Cardiac septum (tissue), 1 donor: ENCODE measurements around the gene CCDC80. TPM values are rescaled to one million over a fixed set of nuclear protein-coding genes. Genes with fewer than 3 reads are reported as not detected.

Experiments
- DNase-seq: peaks from one replicate; pipeline ENCODE4 v3.0.0-alpha.2; 2020; ENCODE audit warnings: low spot score
- intact Hi-C: fragments of 100-400 bp; cut with DNase I; formaldehyde crosslinking; loops from one replicate; pipeline ENCODE4 v1.14.0; 2022
- total RNA-seq: library from RNA; stranded (reverse); fragmentation: NEBNext Ultra II Directional; extraction: Animal tissue kit (Norgen Biotek cat#: 25700); gene quantifications from one replicate; pipeline ENCODE4 v1.2.1, GENCODE V29; 2021
- donor health status: DM: no; HTN: no; CAD: no.

The CCDC80 gene
- total RNA-seq, 1 donor from 2014 or later = 122 TPM

- DNase-seq = no peak
- intact Hi-C loops = loop anchor here (5.0 kb wide), 1 partner anchor 57 kb away; no protein-coding TSS in a partner anchor
Measured at GRCh38 chr3:112639455-112640225, 1.3 kb downstream of the CCDC80 start.

- intact Hi-C loops = no loop called here
- no peak for DNase-seq
Measured at GRCh38 chr3:112638327-112639020, 2.5 kb downstream of the CCDC80 start.

GRCh38 chr3:112637700-112638099, 3.2 kb downstream of the CCDC80 start:
- intact Hi-C loops = no loop called here
- no peak for DNase-seq

GRCh38 chr3:112635674-112636073, 5.3 kb downstream of the CCDC80 start:
- intact Hi-C loops = no loop called here

GRCh38 chr3:112634786-112635541, 6.0 kb downstream of the CCDC80 start:
- intact Hi-C loops = no loop called here
- DNase-seq = no peak

More at GRCh38 chr3:112635674-112636073, 5.3 kb downstream of the CCDC80 start:
- no peak for DNase-seq

GRCh38 chr3:112633757-112634156, 7.2 kb downstream of the CCDC80 start:
- DNase-seq = no peak
- intact Hi-C loops = no loop called here

- no peak for DNase-seq
- intact Hi-C loops = no loop called here
Measured at GRCh38 chr3:112633191-112633590, 7.8 kb downstream of the CCDC80 start.

GRCh38 chr3:112632596-112632995, 8.3 kb downstream of the CCDC80 start:
- intact Hi-C loops = no loop called here
- DNase-seq = no peak

- intact Hi-C loops = no loop called here
Measured at GRCh38 chr3:112631257-112631656, 9.7 kb downstream of the CCDC80 start.

GRCh38 chr3:112629425-112629824, 11.5 kb downstream of the CCDC80 start:
- no peak for DNase-seq
- intact Hi-C loops = no loop called here

More at GRCh38 chr3:112631257-112631656, 9.7 kb downstream of the CCDC80 start:
- DNase-seq = no peak

- DNase-seq = no peak
- intact Hi-C loops = no loop called here
Measured at GRCh38 chr3:112627919-112628466, 12.9 kb downstream of the CCDC80 start.

- intact Hi-C loops = no loop called here
- no peak for DNase-seq
Measured at GRCh38 chr3:112627419-112627818, 13.5 kb downstream of the CCDC80 start.

GRCh38 chr3:112623717-112624116, 17.2 kb downstream of the CCDC80 start:
- intact Hi-C loops = no loop called here
- no peak for DNase-seq

- intact Hi-C loops = no loop called here
- no peak for DNase-seq
Measured at GRCh38 chr3:112623213-112623612, 17.7 kb downstream of the CCDC80 start.

GRCh38 chr3:112619295-112619694, 21.6 kb downstream of the CCDC80 start:
- no peak for DNase-seq
- intact Hi-C loops = no loop called here

- DNase-seq = no peak
- intact Hi-C loops = no loop called here
Measured at GRCh38 chr3:112617285-112617684, 23.7 kb downstream of the CCDC80 start.

- intact Hi-C loops = no loop called here
- no peak for DNase-seq
Measured at GRCh38 chr3:112615989-112616731, 24.8 kb downstream of the CCDC80 start.

GRCh38 chr3:112611752-112612515, 29.0 kb downstream of the CCDC80 start:
- intact Hi-C loops = no loop called here
- DNase-seq = no peak

GRCh38 chr3:112610121-112610520, 30.8 kb downstream of the CCDC80 start:
- intact Hi-C loops = no loop called here

More at GRCh38 chr3:112610121-112610520, 30.8 kb downstream of the CCDC80 start:
- DNase-seq = no peak
